HCT116 (cell line): Measurements from ENCODE around the gene AGTPBP1. TPM values are rescaled to one million over a fixed set of nuclear protein-coding genes. Genes with fewer than 3 reads are reported as not detected.

Source experiments
- ATAC-seq: fragments of 200-7000 bp; cut with Tn5 transposase; 2 replicates; pipeline ENCODE4 v1.9.1; 2020; ENCODE audit warnings: mild to moderate bottlenecking, moderate library complexity
- BruUV-seq: library from RNA; stranded (reverse); fragments of 400-500 nt; replicated peaks from 2 replicates; lab custom pipeline; 2021; lab: Mats Ljungman, UMichigan
- CTCF ChIA-PET: fragments of 300-600 bp; sonication (Branson Sonifier 250); formaldehyde crosslinking; loops from one replicate; lab custom pipeline; 2021; ENCODE audit warnings: antibody characterized with exemption; lab: Charles Lee
- POLR2A ChIA-PET: fragments of 300-600, 350-600 bp; sonication (Branson Sonifier 250); formaldehyde crosslinking; loops from one replicate; lab custom pipeline; 2021; ENCODE audit warnings: antibody characterized with exemption; lab: Charles Lee
- RAD21 ChIA-PET, 2 experiments: fragments of 300-600 bp; sonication (Branson Sonifier 250); formaldehyde crosslinking; loops; one replicate each; lab custom pipeline; 2023; ENCODE audit warnings: low total read pairs in 2 of 2; ENCODE audit not compliant: uncharacterized antibody in 2 of 2, unreplicated experiment in 2 of 2, low non-redundant PET in 1 of 2; lab: Charles Lee
- DNase-seq: peaks from one replicate; pipeline ENCODE4 v3.0.0-alpha.2; 2010; ENCODE audit warnings: low read depth, low spot score
- H2AFZ ChIP-seq: fragments of 200-600 bp; shearing (Covaris generic), sonication (generic); 2 replicates; pipeline ENCODE4 v1.6.1; 2017; ENCODE audit warnings: low read depth, mixed run types, mixed read lengths, antibody characterized with exemption, low read length; ENCODE audit not compliant: poor library complexity, severe bottlenecking
- H3K27ac ChIP-seq: 2 replicates; pipeline ENCODE4 v1.5.1; 2012; ENCODE audit warnings: low read depth, low read length
- H3K27me3 ChIP-seq: fragments of 200-600 bp; sonication (generic); 2 replicates; pipeline ENCODE4 v1.6.1; 2016; ENCODE audit warnings: mixed run types, low read length, mixed read lengths; ENCODE audit not compliant: insufficient read depth
- H3K36me3 ChIP-seq, 2 experiments: fragments of 200-500 bp in 1 of 2; fragments of 200-600 bp in 1 of 2; sonication (Bioruptor generic) in 1 of 2; sonication (generic) in 1 of 2; 2 replicates each; pipeline versions ENCODE4 v1.5.1 to v1.6.1; 2014 to 2016; ENCODE audit warnings: low read length in 2 of 2, inconsistent platforms in 1 of 2, mixed read lengths in 1 of 2, mixed run types in 1 of 2; ENCODE audit not compliant: insufficient read depth in 2 of 2, control insufficient read depth in 1 of 2
- H3K4me1 ChIP-seq, 2 experiments: fragments of 200-600 bp in 1 of 2; sonication (generic) in 1 of 2; 2 replicates each; pipeline versions ENCODE4 v1.5.1 to v1.6.1; 2012 to 2017; ENCODE audit warnings: low read length in 2 of 2, inconsistent platforms in 1 of 2, mild to moderate bottlenecking in 1 of 2, mixed read lengths in 1 of 2, mixed run types in 1 of 2, moderate library complexity in 1 of 2; ENCODE audit not compliant: insufficient read depth in 2 of 2, control insufficient read depth in 1 of 2
- H3K4me2 ChIP-seq: fragments of 200-600 bp; sonication (generic); 2 replicates; pipeline ENCODE4 v1.6.1; 2017; ENCODE audit warnings: mixed run types, low read length, mixed read lengths
- H3K4me3 ChIP-seq, 2 experiments: fragments of 200-600 bp in 1 of 2; sonication (generic) in 1 of 2; replicated peaks in 1 of 2; 2 replicates each; pipeline ENCODE4 v1.5.1; 2011 to 2016; ENCODE audit warnings: low read length in 2 of 2, control low read depth in 1 of 2, low read depth in 1 of 2, mild to moderate bottlenecking in 1 of 2, mixed read lengths in 1 of 2, mixed run types in 1 of 2
- H3K79me2 ChIP-seq: fragments of 200-600 bp; sonication (generic); 2 replicates; pipeline ENCODE4 v1.6.1; 2017; ENCODE audit warnings: mild to moderate bottlenecking, mixed run types, low read length, moderate library complexity, mixed read lengths; ENCODE audit not compliant: insufficient read depth
- H3K9ac ChIP-seq: fragments of 200-600 bp; sonication (generic); 2 replicates; pipeline ENCODE4 v1.6.1; 2016; ENCODE audit warnings: low read length, mixed read lengths
- H3K9me2 ChIP-seq: fragments of 200-600 bp; sonication (generic), shearing (Covaris generic); 2 replicates; pipeline ENCODE4 v1.6.1; 2017; ENCODE audit warnings: mixed run types, mild to moderate bottlenecking, moderate library complexity; ENCODE audit not compliant: insufficient read depth
- H3K9me3 ChIP-seq, 2 experiments: fragments of 200-500 bp in 1 of 2; fragments of 200-600 bp in 1 of 2; sonication (Bioruptor generic) in 1 of 2; sonication (generic) in 1 of 2; 2 replicates each; pipeline ENCODE4 v1.6.1; 2014 to 2017; ENCODE audit warnings: low read length in 2 of 2, mixed read lengths in 2 of 2, inconsistent platforms in 1 of 2, low read depth in 1 of 2, mild to moderate bottlenecking in 1 of 2, mixed run types in 1 of 2, moderate library complexity in 1 of 2; ENCODE audit not compliant: control insufficient read depth in 1 of 2, insufficient read depth in 1 of 2
- H4K20me1 ChIP-seq: fragments of 200-600 bp; sonication (generic), shearing (Covaris generic); 2 replicates; pipeline ENCODE4 v1.6.1; 2017; ENCODE audit warnings: mixed run types, mild to moderate bottlenecking, moderate library complexity; ENCODE audit not compliant: insufficient read depth
- CEBPB ChIP-seq: IDR thresholded peaks from 2 replicates; pipeline ENCODE4 v1.6.1; 2012; ENCODE audit warnings: low read depth
- FOSL1 ChIP-seq: IDR thresholded peaks from 2 replicates; pipeline ENCODE4 v1.6.1; 2012; ENCODE audit warnings: low read depth
- POLR2AphosphoS5 ChIP-seq: IDR thresholded peaks from 2 replicates; pipeline ENCODE4 v1.6.1; 2011; ENCODE audit warnings: mild to moderate bottlenecking, low read depth, low read length, moderate library complexity
- RAD21 ChIP-seq: IDR thresholded peaks from 2 replicates; pipeline ENCODE4 v1.6.1; 2012; ENCODE audit warnings: low read depth, mild to moderate bottlenecking
- SP1 ChIP-seq: IDR thresholded peaks from 2 replicates; pipeline ENCODE4 v1.6.1; 2012; ENCODE audit warnings: low read depth
- ZFX ChIP-seq: fragments of 450-650 bp; IDR thresholded peaks from 2 replicates; pipeline ENCODE4 v1.6.1; 2017
- intact Hi-C: fragments of 100-400 bp; cut with micrococcal nuclease; formaldehyde crosslinking; loops from 2 replicates; pipeline ENCODE4 v1.10.0; 2022
- total RNA-seq: library from RNA; stranded (reverse); gene quantifications from one replicate; pipeline ENCODE4 v1.2.1, GENCODE V29; 2021; ENCODE audit not compliant: unreplicated experiment
- TF ChIP-seq, protein P1 (sequence below), 3 experiments: fragments of 200-600 bp in 1 of 3; sonication (generic) in 1 of 3; IDR thresholded peaks in 2 of 3; conservative IDR thresholded peaks in 1 of 3; 2 replicates each; pipeline ENCODE4 v1.5.1; 2012 to 2017; ENCODE audit warnings: low read depth in 2 of 3, low read length in 2 of 3, antibody characterized with exemption in 1 of 3, borderline replicate concordance in 1 of 3, control low read depth in 1 of 3, mild to moderate bottlenecking in 1 of 3, mixed read lengths in 1 of 3, mixed run types in 1 of 3, moderate library complexity in 1 of 3; ENCODE audit not compliant: insufficient read depth in 1 of 3
- TF ChIP-seq, protein P2 (sequence below): IDR thresholded peaks from 2 replicates; pipeline ENCODE4 v1.6.1; 2011; ENCODE audit warnings: mild to moderate bottlenecking, low read length, moderate library complexity; ENCODE audit not compliant: insufficient replicate concordance; ENCODE audit errors: extremely low read depth
- TF ChIP-seq, protein P3 (sequence below): IDR thresholded peaks from 2 replicates; pipeline ENCODE4 v1.6.1; 2012
- TF ChIP-seq, protein P4 (sequence below): IDR thresholded peaks from 2 replicates; pipeline ENCODE4 v1.6.1; 2012

The AGTPBP1 gene
- total RNA-seq, 1 experiment from 2014 or later = 17.4 TPM

DNA sequence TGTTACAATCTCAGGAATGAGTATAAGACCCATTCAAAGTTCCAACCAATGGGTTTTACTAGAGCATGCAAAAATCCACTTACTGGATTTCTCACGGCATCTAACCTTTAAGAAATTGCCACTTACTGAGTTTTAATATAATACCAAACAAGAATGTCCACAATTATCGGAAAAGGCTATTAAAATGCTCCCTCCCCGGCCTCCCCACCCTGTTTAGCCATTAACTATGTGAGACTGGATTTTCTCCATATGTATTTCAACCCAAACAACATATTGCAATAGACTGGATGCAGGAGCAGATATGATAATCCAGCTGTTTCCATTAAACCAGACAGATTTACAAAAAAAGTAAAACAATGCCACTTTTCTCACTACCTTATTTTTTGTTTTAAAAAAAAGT, 4.1 kb downstream of the AGTPBP1 start (continued):
- TF ChIP-seq, protein P1, sequence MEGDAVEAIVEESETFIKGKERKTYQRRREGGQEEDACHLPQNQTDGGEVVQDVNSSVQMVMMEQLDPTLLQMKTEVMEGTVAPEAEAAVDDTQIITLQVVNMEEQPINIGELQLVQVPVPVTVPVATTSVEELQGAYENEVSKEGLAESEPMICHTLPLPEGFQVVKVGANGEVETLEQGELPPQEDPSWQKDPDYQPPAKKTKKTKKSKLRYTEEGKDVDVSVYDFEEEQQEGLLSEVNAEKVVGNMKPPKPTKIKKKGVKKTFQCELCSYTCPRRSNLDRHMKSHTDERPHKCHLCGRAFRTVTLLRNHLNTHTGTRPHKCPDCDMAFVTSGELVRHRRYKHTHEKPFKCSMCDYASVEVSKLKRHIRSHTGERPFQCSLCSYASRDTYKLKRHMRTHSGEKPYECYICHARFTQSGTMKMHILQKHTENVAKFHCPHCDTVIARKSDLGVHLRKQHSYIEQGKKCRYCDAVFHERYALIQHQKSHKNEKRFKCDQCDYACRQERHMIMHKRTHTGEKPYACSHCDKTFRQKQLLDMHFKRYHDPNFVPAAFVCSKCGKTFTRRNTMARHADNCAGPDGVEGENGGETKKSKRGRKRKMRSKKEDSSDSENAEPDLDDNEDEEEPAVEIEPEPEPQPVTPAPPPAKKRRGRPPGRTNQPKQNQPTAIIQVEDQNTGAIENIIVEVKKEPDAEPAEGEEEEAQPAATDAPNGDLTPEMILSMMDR (IDR thresholded peaks at IDR 0.05 in 2 of 3, conservative IDR thresholded peaks at IDR 0.05 in 1 of 3; ENCODE audit: borderline replicate concordance in 1 of 3, insufficient read depth in 1 of 3, low read depth in 2 of 3, low read length in 2 of 3) = no peak
- TF ChIP-seq CEBPB (no peak), FOSL1 (no peak), RAD21 (no peak), POLR2AphosphoS5 (no peak)
- TF ChIP-seq, protein P2, sequence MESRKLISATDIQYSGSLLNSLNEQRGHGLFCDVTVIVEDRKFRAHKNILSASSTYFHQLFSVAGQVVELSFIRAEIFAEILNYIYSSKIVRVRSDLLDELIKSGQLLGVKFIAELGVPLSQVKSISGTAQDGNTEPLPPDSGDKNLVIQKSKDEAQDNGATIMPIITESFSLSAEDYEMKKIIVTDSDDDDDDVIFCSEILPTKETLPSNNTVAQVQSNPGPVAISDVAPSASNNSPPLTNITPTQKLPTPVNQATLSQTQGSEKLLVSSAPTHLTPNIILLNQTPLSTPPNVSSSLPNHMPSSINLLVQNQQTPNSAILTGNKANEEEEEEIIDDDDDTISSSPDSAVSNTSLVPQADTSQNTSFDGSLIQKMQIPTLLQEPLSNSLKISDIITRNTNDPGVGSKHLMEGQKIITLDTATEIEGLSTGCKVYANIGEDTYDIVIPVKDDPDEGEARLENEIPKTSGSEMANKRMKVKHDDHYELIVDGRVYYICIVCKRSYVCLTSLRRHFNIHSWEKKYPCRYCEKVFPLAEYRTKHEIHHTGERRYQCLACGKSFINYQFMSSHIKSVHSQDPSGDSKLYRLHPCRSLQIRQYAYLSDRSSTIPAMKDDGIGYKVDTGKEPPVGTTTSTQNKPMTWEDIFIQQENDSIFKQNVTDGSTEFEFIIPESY = no peak

DNA sequence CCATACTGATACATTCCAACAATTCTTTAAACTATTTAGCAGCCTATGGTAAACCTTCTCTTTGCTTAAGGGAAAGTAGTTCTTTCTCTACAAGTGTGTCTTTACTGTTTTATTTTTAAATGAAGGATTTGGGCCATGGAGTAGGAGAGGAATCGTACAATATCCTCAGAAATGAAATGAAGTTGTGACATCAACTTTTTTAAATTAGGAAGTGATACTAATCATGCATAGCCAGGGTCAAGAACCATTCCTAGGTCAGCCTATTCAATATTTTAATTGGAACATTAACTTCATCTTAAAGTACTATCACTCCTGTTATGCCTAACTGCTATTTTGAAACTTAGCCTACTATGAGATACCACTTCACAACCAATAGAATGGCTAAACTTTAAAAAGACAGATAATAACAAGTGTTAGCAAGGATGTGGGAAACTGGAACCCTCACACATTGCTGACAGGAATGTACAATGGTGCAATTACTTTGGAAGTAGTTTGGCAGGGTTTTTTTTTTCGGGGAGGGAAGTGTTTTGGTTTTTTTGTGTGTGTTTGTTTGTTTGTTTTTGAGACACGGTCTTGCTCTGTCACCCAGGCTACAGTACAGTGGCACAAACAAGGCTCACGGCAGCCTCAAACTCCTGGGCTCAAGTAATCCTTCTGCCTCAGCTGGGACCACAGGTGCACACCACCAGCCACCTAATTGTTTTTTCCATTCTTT, 10.7 kb downstream of the AGTPBP1 start:
- Histone ChIP-seq H3K27me3 (no peaks in the 10 kb centered on the region), H3K79me2 (peaks cover 72% of the 10 kb centered on the region), H3K4me3 (no peak overlapping the region), H3K4me1 (no peaks in the 10 kb centered on the region), H3K27ac (no peak overlapping the region), H3K9ac (no peak overlapping the region), H3K9me3 (no peaks in the 10 kb centered on the region), H2AFZ (no peak overlapping the region), H3K36me3 (no peaks in the 10 kb centered on the region), H3K9me2 (no peaks in the 10 kb centered on the region), H4K20me1 (no peaks in the 10 kb centered on the region), H3K4me2 (no peak overlapping the region)
- POLR2A ChIA-PET = no interaction called here
- no peak for DNase-seq
- intact Hi-C loops = no loop called here
- TF ChIP-seq CEBPB (no peak), SP1 (no peak), ZFX (no peak)
- TF ChIP-seq, protein P3, sequence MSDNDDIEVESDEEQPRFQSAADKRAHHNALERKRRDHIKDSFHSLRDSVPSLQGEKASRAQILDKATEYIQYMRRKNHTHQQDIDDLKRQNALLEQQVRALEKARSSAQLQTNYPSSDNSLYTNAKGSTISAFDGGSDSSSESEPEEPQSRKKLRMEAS = no peak
- TF ChIP-seq, protein P4, sequence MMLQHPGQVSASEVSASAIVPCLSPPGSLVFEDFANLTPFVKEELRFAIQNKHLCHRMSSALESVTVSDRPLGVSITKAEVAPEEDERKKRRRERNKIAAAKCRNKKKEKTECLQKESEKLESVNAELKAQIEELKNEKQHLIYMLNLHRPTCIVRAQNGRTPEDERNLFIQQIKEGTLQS = no peak
- RAD21 ChIA-PET = no interaction called here
- BruUV-seq = no TSS peak
- ATAC-seq = no peak
- CTCF ChIA-PET = no interaction called here
